Right ventricle myocardium inferior (tissue), 1 donor: Measurements from ENCODE around the gene VSIG10. TPM values are rescaled to one million over a fixed set of nuclear protein-coding genes. Genes with fewer than 3 reads are reported as not detected.

Experiments used
- ATAC-seq: fragments of 200-7000 bp; cut with Tn5 transposase; one replicate; pipeline ENCODE4 v1.9.1; 2020; ENCODE audit warnings: mild to moderate bottlenecking, moderate library complexity
- DNase-seq: peaks from one replicate; pipeline ENCODE4 v3.0.0; 2021; ENCODE audit errors: missing footprints
- intact Hi-C: fragments of 100-400 bp; cut with DNase I; formaldehyde crosslinking; loops from one replicate; pipeline ENCODE4 v1.11.0; 2022
- total RNA-seq: library from RNA; stranded (reverse); fragmentation: NEBNext Ultra II Directional; extraction: Animal tissue kit (Norgen Biotek cat#: 25700); gene quantifications from one replicate; pipeline ENCODE4 v1.2.1, GENCODE V29; 2021
- donor health status: DM: no; HTN: yes; CAD: no; lungs with severe emphysema.

The VSIG10 gene
- total RNA-seq, 1 donor from 2014 or later: 12.4 TPM

- DNase-seq (no peak), ATAC-seq (no peak)
- intact Hi-C loops: loop anchor here (5.0 to 10.0 kb wide), 2 partner anchors 39 to 357 kb away; partner anchors contain the start of genes SUDS3 and TAOK3
Observed at GRCh38 chr12:118017926-118018325, 85.9 kb downstream of the VSIG10 start.

DNA sequence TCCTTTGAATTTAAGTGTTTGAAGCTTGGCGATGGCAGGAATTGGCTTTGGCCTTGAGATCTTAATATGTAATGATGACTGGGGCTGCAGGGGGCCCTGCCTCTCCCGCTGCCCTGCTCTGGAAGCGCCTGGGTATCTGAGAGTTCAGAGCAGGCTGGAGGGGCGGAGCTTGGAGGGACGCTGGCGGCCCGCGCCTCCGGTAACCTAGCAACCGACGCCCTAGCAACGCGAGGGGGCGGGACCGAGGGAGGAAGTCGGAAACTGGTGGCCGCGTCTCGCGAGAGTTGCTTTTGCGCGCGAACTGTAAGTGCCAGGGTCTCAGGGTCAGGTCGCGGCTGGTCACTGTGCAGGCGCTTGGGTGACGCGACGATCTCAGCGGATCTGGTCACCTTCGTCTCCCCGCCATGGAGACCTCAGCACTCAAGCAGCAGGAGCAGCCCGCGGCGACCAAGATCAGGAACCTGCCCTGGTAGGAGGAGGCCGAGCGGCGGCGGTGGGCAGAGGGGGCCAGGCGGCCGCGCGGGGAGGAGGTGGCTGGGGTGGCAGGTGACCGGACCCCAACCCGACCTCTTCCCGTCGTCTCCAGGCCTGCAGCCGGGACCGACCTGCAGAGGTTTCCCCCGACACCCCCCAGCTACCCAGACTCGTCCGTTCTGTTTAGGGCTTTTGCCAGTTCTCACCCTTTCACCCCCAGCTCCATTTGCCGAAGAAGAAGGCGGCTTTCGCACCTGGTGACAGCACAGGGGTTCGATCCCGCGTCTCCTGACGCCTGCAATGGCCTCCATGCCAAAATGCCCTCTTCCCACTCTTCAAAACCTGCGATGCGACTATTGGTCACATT lies 87.2 kb downstream of the VSIG10 start, which contains the start of gene RFC5:
Gene RFC5 (plus strand): TSS at position 280 of the 841 bp plus-strand sequence. CDS start 125 bp downstream, at position 405.
- intact Hi-C loops: loop anchor here (5.0 to 10.0 kb wide), 2 partner anchors 41 to 358 kb away; partner anchors contain the start of genes SUDS3 and TAOK3
- ATAC-seq (peak; percentile 99), DNase-seq (peak; percentile 99)

- no peak for ATAC-seq
- no peak for DNase-seq
- intact Hi-C loops: loop anchor here (5.0 to 10.0 kb wide), 2 partner anchors 41 to 359 kb away; partner anchors contain the start of genes SUDS3 and TAOK3
Observed at GRCh38 chr12:118015944-118016343, 87.9 kb downstream of the VSIG10 start.

GRCh38 chr12:118015306-118015705 lies 88.5 kb downstream of the VSIG10 start:
- no peak for DNase-seq
- ATAC-seq: no peak
- intact Hi-C loops: loop anchor here (5.0 to 10.0 kb wide), 2 partner anchors 42 to 359 kb away; partner anchors contain the start of genes SUDS3 and TAOK3

Other genes with a start within 250 kb of the VSIG10 start
- not detected for gene KSR2, start 135.0 kb downstream of the VSIG10 start, total RNA-seq
- 4.4 TPM for gene RFC5, start 87.3 kb downstream of the VSIG10 start, total RNA-seq
- gene WSB2, start 42.8 kb downstream of the VSIG10 start, total RNA-seq: 97.3 TPM
- gene PEBP1, start 32.1 kb upstream of the VSIG10 start, total RNA-seq: 459 TPM